Neuronal stem cell (in vitro differentiated cells): ENCODE measurements around the gene RASSF5.
A peak's percentile ranks its signal among the peaks of the same experiment; 100 is the strongest.

Experiments used
- DNase-seq: peaks from one replicate; pipeline ENCODE4 v3.0.0-alpha.2; 2013; ENCODE audit warnings: low spot score
- H2AFZ ChIP-seq: one replicate; pipeline ENCODE4 v1.6.1; 2013; ENCODE audit warnings: mild to moderate bottlenecking, low read length, inconsistent platforms
- H2AK5ac ChIP-seq: 2 replicates; pipeline ENCODE4 v1.6.1; 2013; ENCODE audit warnings: low read depth, mild to moderate bottlenecking, inconsistent platforms, low read length, moderate library complexity, mixed read lengths
- H2BK120ac ChIP-seq: 2 replicates; pipeline ENCODE4 v1.6.1; 2013; ENCODE audit warnings: low read depth, mild to moderate bottlenecking, inconsistent platforms, low read length, moderate library complexity, mixed read lengths
- H2BK12ac ChIP-seq: one replicate; pipeline ENCODE4 v1.6.1; 2013; ENCODE audit warnings: low read length, inconsistent platforms
- H2BK15ac ChIP-seq: 2 replicates; pipeline ENCODE4 v1.6.1; 2013; ENCODE audit warnings: mild to moderate bottlenecking, low read length, inconsistent platforms, mixed read lengths
- H2BK5ac ChIP-seq: one replicate; pipeline ENCODE4 v1.6.1; 2013; ENCODE audit warnings: inconsistent platforms, mild to moderate bottlenecking, low read length, moderate library complexity
- H3K14ac ChIP-seq: one replicate; pipeline ENCODE4 v1.6.1; 2013; ENCODE audit warnings: low read length, inconsistent platforms
- H3K18ac ChIP-seq: 2 replicates; pipeline ENCODE4 v1.6.1; 2013; ENCODE audit warnings: low read length, inconsistent platforms
- H3K23ac ChIP-seq: 2 replicates; pipeline ENCODE4 v1.6.1; 2013; ENCODE audit warnings: low read depth, mild to moderate bottlenecking, mixed read lengths, low read length, inconsistent platforms; ENCODE audit not compliant: poor library complexity
- H3K27ac ChIP-seq: replicated peaks from 3 replicates; pipeline ENCODE4 v1.5.1; 2013; ENCODE audit warnings: low read length, inconsistent platforms
- H3K27me3 ChIP-seq, 3 experiments: 2 replicates each; pipeline ENCODE4 v1.6.1; 2013; ENCODE audit warnings: low read length in 3 of 3, mild to moderate bottlenecking in 2 of 3, inconsistent platforms in 1 of 3, low read depth in 1 of 3, mixed read lengths in 1 of 3, moderate library complexity in 1 of 3; ENCODE audit not compliant: control insufficient read depth in 3 of 3, insufficient read depth in 3 of 3
- H3K36me3 ChIP-seq, 2 donors: replicated peaks in 1 of 2; 2 replicates each; pipeline ENCODE4 v1.6.1; 2013; ENCODE audit warnings: low read length in 2 of 2; ENCODE audit not compliant: control insufficient read depth in 2 of 2, insufficient read depth in 2 of 2
- H3K4ac ChIP-seq: 2 replicates; pipeline ENCODE4 v1.6.1; 2013; ENCODE audit warnings: inconsistent platforms, mild to moderate bottlenecking, low read length, moderate library complexity
- H3K4me1 ChIP-seq, 2 donors: 1 replicate in 1 of 2; 2 replicates in 1 of 2; pipeline ENCODE4 v1.6.1; 2013; ENCODE audit warnings: low read length in 2 of 2, low read depth in 1 of 2; ENCODE audit not compliant: control insufficient read depth in 2 of 2, insufficient read depth in 1 of 2
- H3K4me2 ChIP-seq: one replicate; pipeline ENCODE4 v1.6.1; 2013; ENCODE audit warnings: mild to moderate bottlenecking, low read length, inconsistent platforms; ENCODE audit not compliant: insufficient read depth, poor library complexity, severe bottlenecking
- H3K4me3 ChIP-seq, 2 donors: 2 replicates each; pipeline ENCODE4 v1.5.1; 2013; ENCODE audit warnings: low read length in 2 of 2, mild to moderate bottlenecking in 2 of 2, inconsistent platforms in 1 of 2, moderate library complexity in 1 of 2
- H3K79me1 ChIP-seq: one replicate; pipeline ENCODE4 v1.6.1; 2013; ENCODE audit warnings: low read depth, mild to moderate bottlenecking, inconsistent platforms, low read length, moderate library complexity
- H3K9ac ChIP-seq: one replicate; pipeline ENCODE4 v1.6.1; 2013; ENCODE audit warnings: mild to moderate bottlenecking, low read depth, low read length, inconsistent platforms; ENCODE audit not compliant: poor library complexity
- H3K9me3 ChIP-seq, 2 donors: replicated peaks in 1 of 2; 2 replicates each; pipeline versions ENCODE3 to v1.6.1; 2013; ENCODE audit warnings: low read length in 2 of 2, mild to moderate bottlenecking in 2 of 2, inconsistent platforms in 1 of 2, low read depth in 1 of 2, mixed read lengths in 1 of 2, moderate library complexity in 1 of 2; ENCODE audit not compliant: control insufficient read depth in 2 of 2, insufficient read depth in 1 of 2
- H4K8ac ChIP-seq: one replicate; pipeline ENCODE4 v1.6.1; 2013; ENCODE audit warnings: low read depth, mild to moderate bottlenecking, inconsistent platforms, low read length, moderate library complexity
- H4K91ac ChIP-seq: one replicate; pipeline ENCODE4 v1.6.1; 2013; ENCODE audit warnings: low read length, low read depth, mild to moderate bottlenecking, inconsistent platforms; ENCODE audit not compliant: poor library complexity
- WGBS, 2 donors: extraction: QIAGEN DNeasy Blood & Tissue Kit; methylation state at CpG; one replicate each; pipeline ENCODE4 v1.1.7; 2013; ENCODE audit warnings: missing lambda C conversion rate in 2 of 2, mixed read lengths in 1 of 2; ENCODE audit not compliant: insufficient read length in 2 of 2, insufficient replicate concordance in 1 of 2; ENCODE audit errors: extremely low coverage in 2 of 2; 5-methylcytosine and 5-hydroxymethylcytosine counted together

Gene RASSF5

GRCh38 chr1:206595581-206596318 lies 88.4 kb downstream of the RASSF5 start:
- peaks cover 16 to 95% of the 10 kb centered on the region in 2 donors for H3K36me3 ChIP-seq
- H2BK5ac ChIP-seq = no peak overlapping the region
- no peaks in the 10 kb centered on the region for H3K27me3 ChIP-seq
- no peak overlapping the region for H3K27ac ChIP-seq
- H3K14ac ChIP-seq = no peak overlapping the region
- H3K9ac ChIP-seq = no peak overlapping the region
- peaks cover 0 to 1% of the 10 kb centered on the region in 2 donors for H3K4me1 ChIP-seq
- H2BK12ac ChIP-seq = no peak overlapping the region
- WGBS, 2 donors = no CpG with 5 or more reads among the region's 7 CpGs
- H2AK5ac ChIP-seq = no peak overlapping the region
- no peak overlapping the region for H4K8ac ChIP-seq
- no peak overlapping the region for H3K4me3 ChIP-seq
- H3K4me2 ChIP-seq = no peak overlapping the region
- no peak overlapping the region for H2BK15ac ChIP-seq
- no peak overlapping the region for H3K4ac ChIP-seq
- no peaks in the 10 kb centered on the region for H3K9me3 ChIP-seq
- no peak overlapping the region for H2AFZ ChIP-seq
- H2BK120ac ChIP-seq = no peak overlapping the region
- H3K79me1 ChIP-seq = no peaks in the 10 kb centered on the region
- H3K18ac ChIP-seq = no peak overlapping the region
- H3K23ac ChIP-seq = no peak overlapping the region
- DNase-seq = no peak
- no peak overlapping the region for H4K91ac ChIP-seq

DNA sequence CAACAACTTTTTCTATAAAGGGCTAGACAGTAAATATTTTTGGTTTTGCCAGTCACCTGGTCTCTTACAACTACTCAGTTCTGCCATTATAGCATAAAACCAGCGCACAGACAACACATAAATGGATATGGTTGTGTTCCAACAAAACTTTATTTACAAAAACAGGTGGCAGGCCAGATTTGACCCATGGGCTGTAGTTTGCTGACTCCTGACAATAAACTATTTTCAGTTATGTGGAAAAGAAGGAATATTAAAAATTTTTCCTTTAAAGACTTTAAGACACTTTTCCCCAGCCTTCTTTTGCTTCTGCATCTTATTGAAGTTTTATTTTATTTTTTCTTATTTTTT lies 89.0 kb downstream of the RASSF5 start:
- Histone ChIP-seq H3K4me1 (no peaks in the 10 kb centered on the region), H3K27me3 (no peaks in the 10 kb centered on the region), H3K36me3 (peaks cover 16 to 91% of the 10 kb centered on the region in 2 donors), H3K4me2 (no peak overlapping the region), H3K18ac (no peak overlapping the region), H3K4me3 (no peak overlapping the region), H4K8ac (no peak overlapping the region), H3K9ac (no peak overlapping the region), H3K27ac (no peak overlapping the region), H2BK15ac (no peak overlapping the region), H3K79me1 (no peaks in the 10 kb centered on the region), H3K9me3 (no peaks in the 10 kb centered on the region), H2BK5ac (no peak overlapping the region), H2BK12ac (no peak overlapping the region), H3K14ac (no peak overlapping the region), H4K91ac (no peak overlapping the region), H2AFZ (no peak overlapping the region), H2AK5ac (no peak overlapping the region), H3K4ac (no peak overlapping the region), H2BK120ac (no peak overlapping the region), H3K23ac (no peak overlapping the region)
- no peak for DNase-seq
- WGBS, 2 donors = no CpG with 5 or more reads among the region's 1 CpG

DNA sequence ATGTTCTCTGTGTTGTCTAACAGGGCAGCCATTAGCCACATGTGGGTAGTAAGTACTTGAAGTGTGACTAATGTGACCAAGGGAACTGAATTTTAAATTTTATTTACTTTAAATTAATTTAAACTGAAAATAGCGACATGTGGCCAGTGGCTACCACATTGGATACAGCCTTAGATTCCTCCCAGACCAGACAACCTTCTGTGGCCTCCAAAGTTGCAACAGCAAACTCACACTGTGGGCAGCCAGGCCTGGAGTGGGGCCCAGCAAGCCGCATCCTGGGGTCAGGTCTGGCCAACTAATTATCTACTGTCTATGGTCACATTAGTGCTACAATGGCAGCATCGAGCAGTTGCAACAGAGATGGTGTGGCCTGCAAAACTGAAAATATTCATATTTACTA lies 93.2 kb downstream of the RASSF5 start:
- H3K27me3 ChIP-seq = no peaks in the 10 kb centered on the region
- H3K9me3 ChIP-seq = no peaks in the 10 kb centered on the region
- no peak overlapping the region for H4K8ac ChIP-seq
- H2BK12ac ChIP-seq = no peak overlapping the region
- H3K79me1 ChIP-seq = no peaks in the 10 kb centered on the region
- H2AFZ ChIP-seq = no peak overlapping the region
- H2BK120ac ChIP-seq = no peak overlapping the region
- peak overlapping the region; percentile 32 for H3K9ac ChIP-seq
- H3K36me3 ChIP-seq = peaks cover 22 to 78% of the 10 kb centered on the region in 2 donors
- no peak overlapping the region for H2BK15ac ChIP-seq
- H2AK5ac ChIP-seq = no peak overlapping the region
- H2BK5ac ChIP-seq = no peak overlapping the region
- no peaks in the 10 kb centered on the region for H3K4me1 ChIP-seq
- H3K18ac ChIP-seq = no peak overlapping the region
- no peak overlapping the region for H4K91ac ChIP-seq
- no CpG with 5 or more reads among the region's 3 CpGs for WGBS, 2 donors
- no peak for DNase-seq
- no peak overlapping the region for H3K23ac ChIP-seq
- H3K14ac ChIP-seq = no peak overlapping the region
- H3K4ac ChIP-seq = no peak overlapping the region
- no peak overlapping the region for H3K27ac ChIP-seq
- H3K4me3 ChIP-seq = no peak overlapping the region
- H3K4me2 ChIP-seq = no peak overlapping the region

GRCh38 chr1:206604861-206605260 lies 97.5 kb downstream of the RASSF5 start:
- no peak overlapping the region for H3K4ac ChIP-seq
- H2BK120ac ChIP-seq = no peak overlapping the region
- no peak overlapping the region for H2AK5ac ChIP-seq
- H3K36me3 ChIP-seq = peaks cover 11 to 65% of the 10 kb centered on the region in 2 donors
- H3K27me3 ChIP-seq = no peaks in the 10 kb centered on the region
- no peak overlapping the region for H3K4me2 ChIP-seq
- WGBS, 2 donors = no CpG with 5 or more reads among the region's 5 CpGs
- no peak overlapping the region for H3K4me3 ChIP-seq
- H2BK15ac ChIP-seq = no peak overlapping the region
- H3K23ac ChIP-seq = no peak overlapping the region
- no peak overlapping the region for H2BK5ac ChIP-seq
- no peak overlapping the region for H2BK12ac ChIP-seq
- H4K8ac ChIP-seq = no peak overlapping the region
- no peaks in the 10 kb centered on the region for H3K79me1 ChIP-seq
- no peak overlapping the region for H3K9ac ChIP-seq
- no peaks in the 10 kb centered on the region for H3K9me3 ChIP-seq
- DNase-seq = no peak
- no peak overlapping the region for H4K91ac ChIP-seq
- no peak overlapping the region for H3K18ac ChIP-seq
- H3K27ac ChIP-seq = no peak overlapping the region
- H3K14ac ChIP-seq = no peak overlapping the region
- no peak overlapping the region for H2AFZ ChIP-seq
- no peaks in the 10 kb centered on the region for H3K4me1 ChIP-seq
